NCI-H82 treated with DMSO at 0.1 percent for 48 hours (cell line): ENCODE results near the gene TST.

ENCODE experiments used
- DNase-seq: peaks from one replicate; lab custom pipeline; 2025; ENCODE audit not compliant: unreplicated experiment; lab: John Stamatoyannopoulos, UW

The TST gene

GRCh38 chr22:37032535-37033460 is 13.6 kb upstream of the TST start:
- DNase-seq: no peak

GRCh38 chr22:37032134-37032534 is 12.9 kb upstream of the TST start:
- no peak for DNase-seq

- no peak for DNase-seq
Measured at GRCh38 chr22:37030560-37031281, 11.5 kb upstream of the TST start.

- DNase-seq: no peak
Measured at GRCh38 chr22:37028692-37029674, 9.7 kb upstream of the TST start.

- DNase-seq: no peak
Measured at GRCh38 chr22:37027556-37027955, 8.3 kb upstream of the TST start.

GRCh38 chr22:37026325-37026724 is 7.1 kb upstream of the TST start:
- no peak for DNase-seq

GRCh38 chr22:37025500-37026070 is 6.3 kb upstream of the TST start:
- DNase-seq: no peak

GRCh38 chr22:37024339-37025157 is 5.3 kb upstream of the TST start:
- DNase-seq: no peak

GRCh38 chr22:37023743-37024338 is 4.6 kb upstream of the TST start:
- no peak for DNase-seq

- DNase-seq: no peak
Measured at GRCh38 chr22:37022483-37023337, 3.5 kb upstream of the TST start.

GRCh38 chr22:37021710-37022482 is 2.6 kb upstream of the TST start:
- DNase-seq: no peak

GRCh38 chr22:37021041-37021440 is 1.8 kb upstream of the TST start:
- DNase-seq: no peak

GRCh38 chr22:37020192-37020479 is 889 bp upstream of the TST start:
- DNase-seq: no peak

GRCh38 chr22:37018815-37019308 is 385 bp downstream of the TST start:
- DNase-seq: no peak

- no peak for DNase-seq
Measured at GRCh38 chr22:37018086-37018814, 997 bp downstream of the TST start.

GRCh38 chr22:37017356-37017755 is 1.9 kb downstream of the TST start:
- no peak for DNase-seq
